GM19193 (cell line): Measurements from ENCODE around the gene LRRFIP2.

Experiments used
- POLR2A ChIP-seq: IDR thresholded peaks from 4 replicates; pipeline ENCODE4 v1.6.1; 2011; ENCODE audit not compliant: insufficient read depth, insufficient read length; ENCODE audit errors: extremely low read depth

The LRRFIP2 gene

GRCh38 chr3:37131860-37132144 is 42.6 kb downstream of the LRRFIP2 start:
- TF ChIP-seq POLR2A, result no peak

GRCh38 chr3:37130984-37131859 is 43.2 kb downstream of the LRRFIP2 start:
- TF ChIP-seq POLR2A, result no peak

- TF ChIP-seq POLR2A, result no peak
These were observed 43.9 kb downstream of the LRRFIP2 start for GRCh38 chr3:37130448-37130847.

GRCh38 chr3:37129871-37130270 is 44.5 kb downstream of the LRRFIP2 start:
- no peak for TF ChIP-seq POLR2A

- TF ChIP-seq POLR2A, result no peak
These were observed 47.0 kb downstream of the LRRFIP2 start for GRCh38 chr3:37127340-37127739.

- no peak for TF ChIP-seq POLR2A
These were observed 47.5 kb downstream of the LRRFIP2 start for GRCh38 chr3:37126856-37127255.

GRCh38 chr3:37125195-37126073 is 48.9 kb downstream of the LRRFIP2 start:
- TF ChIP-seq POLR2A, result no peak

- no peak for TF ChIP-seq POLR2A
These were observed 49.9 kb downstream of the LRRFIP2 start for GRCh38 chr3:37124435-37124834.

GRCh38 chr3:37123292-37123691 is 51.1 kb downstream of the LRRFIP2 start:
- TF ChIP-seq POLR2A, result no peak

GRCh38 chr3:37118163-37118562 is 56.2 kb downstream of the LRRFIP2 start:
- TF ChIP-seq POLR2A, result no peak

GRCh38 chr3:37117548-37117947 is 56.8 kb downstream of the LRRFIP2 start:
- no peak for TF ChIP-seq POLR2A

GRCh38 chr3:37116998-37117397 is 57.4 kb downstream of the LRRFIP2 start:
- no peak for TF ChIP-seq POLR2A

GRCh38 chr3:37115446-37115845 is 58.9 kb downstream of the LRRFIP2 start:
- no peak for TF ChIP-seq POLR2A

- TF ChIP-seq POLR2A, result no peak
These were observed 59.9 kb downstream of the LRRFIP2 start for GRCh38 chr3:37114251-37115145.

- TF ChIP-seq POLR2A, result no peak
These were observed 61.4 kb downstream of the LRRFIP2 start for GRCh38 chr3:37112987-37113386.
